ENCODE measurements around the gene IL3RA. TPM values are rescaled to one million over a fixed set of nuclear protein-coding genes. Genes with fewer than 3 reads are reported as not detected.
"Not testable (repeated sequence)": the region's sequence is repeated elsewhere in the genome, so short reads cannot be mapped to it uniquely, and the experiment has no call there.

IL3RA gene
- total RNA-seq, 1 donor from 2014 or later: 19.6 TPM

DNA sequence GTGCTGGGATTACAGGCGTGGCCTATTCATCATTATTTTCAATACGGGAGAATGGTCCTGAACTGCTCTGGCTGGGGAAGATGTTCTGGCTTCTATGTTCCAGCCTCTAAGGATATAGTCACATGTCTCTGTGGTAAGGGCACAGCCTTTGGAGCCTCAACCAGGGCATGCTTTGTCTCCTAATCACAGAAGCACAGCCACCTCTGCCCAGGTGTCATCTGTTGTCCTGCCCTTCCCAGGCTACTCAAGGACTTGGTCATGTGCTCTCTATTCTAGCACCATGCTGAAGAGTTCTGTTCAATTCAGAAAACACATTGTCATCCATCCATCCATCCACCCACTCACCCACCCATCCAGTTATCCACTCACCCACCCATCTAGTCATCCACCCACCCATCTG, 86.6 kb downstream of the IL3RA start:
- no peak for DNase-seq (ENCODE audit: low read depth in 2 of 2)

DNA sequence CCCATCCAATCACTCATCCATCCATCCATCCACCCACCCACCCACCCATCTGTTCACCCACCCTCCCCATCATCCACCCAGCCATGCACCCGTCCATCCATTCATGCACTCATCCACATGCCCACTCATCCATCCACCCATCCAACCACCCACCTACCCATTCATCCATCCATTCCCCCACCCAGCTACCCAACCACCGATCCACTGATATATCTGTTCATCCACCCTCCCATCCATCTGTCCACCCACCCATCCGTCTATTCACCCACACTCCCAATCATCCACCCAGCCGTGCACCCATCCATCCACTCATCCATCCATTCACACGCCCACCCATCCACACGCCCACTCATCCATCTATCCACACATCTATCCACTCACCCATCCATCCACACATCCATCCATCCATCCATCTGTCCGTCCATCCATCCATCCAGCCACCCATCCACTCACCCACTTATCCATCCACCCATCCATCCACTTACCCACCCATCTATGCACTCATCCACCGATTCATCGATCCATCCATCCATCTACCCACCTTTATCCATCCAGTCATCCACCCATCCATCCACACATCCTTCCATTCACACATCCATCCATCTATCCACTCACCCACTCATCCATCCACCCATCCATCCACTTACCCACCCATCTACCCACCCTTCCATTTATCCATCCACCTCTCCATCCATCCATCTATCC, 87.7 kb downstream of the IL3RA start:
- DNase-seq (ENCODE audit: low read depth in 2 of 2): no peak

DNA sequence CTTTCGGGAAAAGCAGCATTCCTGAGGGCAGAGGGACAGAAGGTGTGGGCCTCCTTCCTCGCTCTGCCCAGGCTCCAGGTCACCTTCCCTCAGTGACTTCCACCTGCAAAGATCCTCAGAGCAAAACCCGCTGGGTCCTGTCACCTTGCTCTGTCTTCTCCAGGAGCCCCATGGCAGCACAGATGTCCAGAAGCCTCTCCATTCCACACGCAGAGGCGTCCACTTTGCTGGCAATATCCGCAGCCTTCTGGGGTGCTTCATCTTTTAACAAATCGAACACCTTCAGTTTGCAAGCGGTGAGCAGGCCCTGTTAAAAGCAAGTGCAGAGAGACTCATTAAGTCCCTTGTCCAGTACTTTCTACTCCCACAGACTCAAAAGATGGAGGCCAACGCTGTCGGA, 88.8 kb downstream of the IL3RA start:
- no peak for DNase-seq (ENCODE audit: low read depth in 2 of 2)

DNA sequence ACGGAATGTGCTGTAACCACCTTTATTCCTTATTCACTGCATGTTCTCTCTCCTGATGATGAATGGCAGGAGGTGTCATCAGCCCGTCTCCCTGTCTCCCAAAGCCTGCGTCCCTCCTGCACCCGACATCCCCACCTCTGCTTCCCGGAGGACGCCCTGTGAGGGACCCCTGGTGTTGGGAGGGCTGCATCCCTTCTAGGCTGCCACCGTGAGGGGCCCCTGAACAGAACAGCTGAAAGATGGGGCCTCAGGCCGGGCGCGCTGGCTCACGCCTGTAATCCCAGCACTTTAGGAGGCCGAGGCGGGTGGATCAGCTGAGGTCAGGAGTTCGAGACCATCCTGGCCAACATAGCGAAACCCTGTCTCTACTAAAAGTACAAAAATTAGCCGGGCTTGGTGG, 89.7 kb downstream of the IL3RA start:
- DNase-seq (ENCODE audit: low read depth in 2 of 2): not testable (repeated sequence)

DNA sequence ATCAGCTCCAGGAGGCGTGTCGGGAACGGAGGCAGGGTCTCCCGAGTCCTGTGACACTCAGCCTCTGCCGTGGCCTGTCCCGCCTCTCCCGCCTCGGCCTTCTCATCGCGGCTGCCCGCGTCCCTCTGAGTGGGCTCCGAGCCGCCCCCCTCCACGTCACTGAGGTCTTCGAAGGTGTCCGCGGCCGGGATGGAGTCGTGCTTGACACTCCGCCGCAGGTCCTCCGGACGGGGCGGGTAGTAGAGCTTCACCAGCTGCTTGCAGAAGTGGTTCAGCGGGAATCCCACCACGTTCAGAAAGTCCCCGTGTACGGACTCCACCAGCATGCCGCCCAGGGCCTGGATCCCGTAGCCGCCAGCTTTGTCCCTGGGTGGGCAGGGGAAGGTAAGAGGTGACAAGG, 91.2 kb downstream of the IL3RA start:
- DNase-seq (ENCODE audit: low read depth in 2 of 2): no peak

DNA sequence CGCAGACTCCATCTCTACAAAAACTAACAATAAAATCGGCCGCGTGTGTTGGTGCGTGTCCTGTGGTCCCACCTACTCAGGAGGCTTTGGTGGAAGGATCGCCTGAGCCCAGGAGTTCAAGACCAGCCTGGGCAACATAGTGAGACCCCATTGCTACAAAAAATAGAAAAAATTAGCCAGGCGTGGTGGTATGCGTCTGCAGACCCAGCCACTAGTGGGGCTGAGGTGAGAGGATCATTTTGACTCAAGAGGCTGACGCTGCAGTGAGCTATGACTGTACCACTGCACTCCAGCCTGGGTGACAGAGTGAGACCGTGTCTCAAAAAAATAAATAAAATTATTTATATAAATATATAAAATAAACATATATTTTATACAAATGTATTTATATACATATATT, 93.9 kb downstream of the IL3RA start:
- no peak for DNase-seq (ENCODE audit: low read depth in 2 of 2)

Other genes with a start within 250 kb of the IL3RA start
- gene CRLF2, start 124.1 kb upstream of the IL3RA start, total RNA-seq: not detected in 2 replicates
- not detected in 2 replicates for gene CSF2RA, start 68.0 kb upstream of the IL3RA start, total RNA-seq
- gene SLC25A6, start 55.3 kb downstream of the IL3RA start, total RNA-seq: 153 and 193 TPM in 2 replicates
- gene ASMTL, start 116.1 kb downstream of the IL3RA start, total RNA-seq: 10.7 and 12.2 TPM in 2 replicates
- under 0.01 and 0.40 TPM in 2 replicates for gene P2RY8, start 200.4 kb downstream of the IL3RA start, total RNA-seq

Data from lung microvascular endothelial cell (primary cell).